Epidermal melanocyte (primary cell): Measurements from ENCODE around the gene SIRT2.
A peak's percentile ranks its signal among the peaks of the same experiment; 100 is the strongest.
"Not testable (repeated sequence)": the region's sequence is repeated elsewhere in the genome, so short reads cannot be mapped to it uniquely, and the experiment has no call there.

Experiments
- DNase-seq: peaks from one replicate; pipeline ENCODE4 v3.0.0; 2011; ENCODE audit warnings: low spot score; ENCODE audit not compliant: insufficient read length

Gene SIRT2

GRCh38 chr19:38869160-38869835 lies 30.1 kb downstream of the SIRT2 start:
- no peak for DNase-seq

GRCh38 chr19:38868551-38868950 lies 30.9 kb downstream of the SIRT2 start:
- no peak for DNase-seq

- DNase-seq, result no peak
These were observed 32.1 kb downstream of the SIRT2 start for GRCh38 chr19:38867171-38867780.

GRCh38 chr19:38862321-38863059 lies 36.9 kb downstream of the SIRT2 start:
- peak; percentile 43 for DNase-seq

GRCh38 chr19:38861368-38861767 lies 38.0 kb downstream of the SIRT2 start:
- no peak for DNase-seq

- DNase-seq, result not testable (repeated sequence)
These were observed 39.7 kb downstream of the SIRT2 start for GRCh38 chr19:38859631-38860204.

- no peak for DNase-seq
These were observed 42.6 kb downstream of the SIRT2 start for GRCh38 chr19:38856813-38857212.

- DNase-seq, result not testable (repeated sequence)
These were observed 43.7 kb downstream of the SIRT2 start for GRCh38 chr19:38855751-38856150.

GRCh38 chr19:38854961-38855360 lies 44.5 kb downstream of the SIRT2 start:
- DNase-seq, result not testable (repeated sequence)

- DNase-seq, result no peak
These were observed 46.2 kb downstream of the SIRT2 start for GRCh38 chr19:38853214-38853613.

- DNase-seq, result peak; percentile 44
These were observed 47.0 kb downstream of the SIRT2 start for GRCh38 chr19:38852231-38853044.

- peak; percentile 61 for DNase-seq
These were observed 47.7 kb downstream of the SIRT2 start for GRCh38 chr19:38851622-38852230.

GRCh38 chr19:38850976-38851621 lies 48.3 kb downstream of the SIRT2 start:
- no peak for DNase-seq

- peak; percentile 98 for DNase-seq
These were observed 48.9 kb downstream of the SIRT2 start for GRCh38 chr19:38850436-38850975.

- DNase-seq, result peak; percentile 85
These were observed 49.5 kb downstream of the SIRT2 start, which contains the start of gene HNRNPL for GRCh38 chr19:38849860-38850435. HNRNPL (minus strand) TSS chr19:38849986; CDS start chr19:38849966, 20 bp downstream.

GRCh38 chr19:38849147-38849859 lies 50.1 kb downstream of the SIRT2 start:
- DNase-seq, result peak; percentile 98

- DNase-seq, result no peak
These were observed 50.9 kb downstream of the SIRT2 start for GRCh38 chr19:38848299-38849146.

GRCh38 chr19:38846097-38846496 lies 53.3 kb downstream of the SIRT2 start:
- no peak for DNase-seq
